GM20431 (cell line): ENCODE data around the gene ZBTB44.
"Not testable (repeated sequence)": the region's sequence is repeated elsewhere in the genome, so short reads cannot be mapped to it uniquely, and the experiment has no call there.

ENCODE experiments used
- in situ Hi-C: fragments of 300-500 bp; cut with MseI, MboI; formaldehyde crosslinking; loops from one replicate; pipeline ENCODE4 v1.15.0; 2020; ENCODE audit warnings: low sequenced_read_pairs; ENCODE audit not compliant: unreplicated experiment

The ZBTB44 gene

DNA sequence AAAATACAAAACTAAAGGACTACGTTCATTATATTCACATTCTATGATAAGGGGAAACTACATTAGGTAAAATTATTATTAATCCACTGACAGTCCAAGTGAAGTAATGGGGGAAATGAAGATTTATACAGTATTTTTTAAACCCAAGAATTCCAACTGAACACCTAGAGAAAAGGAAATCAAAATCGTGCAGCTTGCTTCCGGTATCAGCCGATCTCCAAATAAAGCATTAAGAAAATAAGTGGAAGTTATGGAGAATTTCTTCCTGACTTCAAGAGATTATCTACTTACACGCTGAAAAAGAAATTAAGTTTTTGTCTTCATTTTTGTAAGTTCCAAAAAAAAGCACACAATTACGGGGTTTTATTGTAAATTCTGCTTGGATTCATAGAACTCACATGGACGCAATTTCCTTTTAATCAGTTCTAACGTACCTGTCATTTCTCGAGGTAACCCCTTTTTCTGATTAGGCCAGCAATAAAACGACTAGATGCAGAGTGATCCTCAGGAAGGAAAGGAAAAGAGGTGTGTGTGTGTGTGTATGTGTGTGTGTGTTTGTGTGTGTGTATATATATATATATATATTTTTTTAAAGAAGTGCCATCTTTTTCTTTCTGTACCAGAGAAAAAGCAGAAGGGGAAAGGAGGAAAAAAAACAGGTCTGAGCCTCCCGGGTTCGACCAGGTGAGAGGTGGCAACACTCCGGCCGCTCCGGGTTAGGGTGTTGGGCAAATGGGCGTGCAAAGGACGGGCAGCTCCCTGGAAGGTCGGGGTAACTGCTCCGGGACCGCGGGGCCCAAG, 1.1 kb downstream of the ZBTB44 start:
- in situ Hi-C loops: no loop called here

DNA sequence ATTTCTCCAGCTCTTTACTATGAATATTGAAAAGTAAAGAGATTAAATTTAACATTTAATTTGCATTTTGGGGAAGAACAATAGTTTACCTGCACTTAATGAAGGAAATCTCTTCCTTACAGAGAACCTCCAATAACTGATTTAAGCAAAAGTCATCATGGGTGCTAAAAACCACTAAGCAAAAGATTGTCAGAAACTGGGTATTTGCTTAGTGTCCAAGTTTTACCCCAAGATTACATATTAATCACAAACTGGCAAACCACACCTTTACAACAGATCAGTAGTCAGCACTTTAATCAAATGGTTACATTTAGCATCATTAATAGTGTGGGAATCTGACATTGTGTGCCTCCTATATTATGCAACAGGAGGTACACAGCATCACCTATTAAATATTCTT, 2.7 kb downstream of the ZBTB44 start:
- in situ Hi-C loops: no loop called here

DNA sequence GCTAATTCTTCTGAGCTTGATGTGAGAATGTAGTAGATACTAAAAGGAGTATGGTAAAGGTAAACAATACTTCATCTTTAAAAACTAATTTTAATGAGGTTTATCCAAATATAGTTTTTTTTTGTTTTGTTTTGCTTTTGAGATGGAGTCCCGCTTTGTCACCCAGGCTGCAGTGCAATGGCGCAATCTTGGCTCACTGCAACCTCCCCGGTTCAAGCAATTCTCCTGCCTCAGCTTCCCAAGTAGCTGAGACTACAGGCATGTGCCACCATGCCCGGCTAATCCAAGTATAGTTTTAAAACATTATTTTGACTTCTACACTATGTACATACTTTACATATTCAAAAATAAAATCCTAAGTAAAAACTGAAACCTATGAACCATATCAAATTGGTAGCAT, 4.1 kb downstream of the ZBTB44 start:
- in situ Hi-C loops: no loop called here

DNA sequence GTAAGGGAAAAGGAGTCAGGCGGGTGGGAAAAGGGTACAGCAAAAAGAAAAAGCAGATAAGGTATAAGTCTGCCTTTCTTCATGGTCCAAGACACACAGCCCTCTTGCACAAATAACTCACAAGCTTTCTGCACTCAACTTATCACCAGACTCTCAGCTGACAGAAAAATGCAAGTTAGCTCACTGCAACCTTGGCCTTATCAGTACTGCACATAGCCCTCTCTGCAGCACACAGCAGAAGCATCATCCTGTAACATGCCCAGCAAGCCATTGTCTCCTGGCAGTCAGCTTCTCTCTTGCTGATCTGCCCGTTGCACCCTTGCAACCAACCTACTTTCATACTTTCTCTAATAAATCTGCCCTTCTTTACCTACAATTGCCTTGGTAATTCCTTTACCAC, 5.8 kb downstream of the ZBTB44 start:
- in situ Hi-C loops: no loop called here

DNA sequence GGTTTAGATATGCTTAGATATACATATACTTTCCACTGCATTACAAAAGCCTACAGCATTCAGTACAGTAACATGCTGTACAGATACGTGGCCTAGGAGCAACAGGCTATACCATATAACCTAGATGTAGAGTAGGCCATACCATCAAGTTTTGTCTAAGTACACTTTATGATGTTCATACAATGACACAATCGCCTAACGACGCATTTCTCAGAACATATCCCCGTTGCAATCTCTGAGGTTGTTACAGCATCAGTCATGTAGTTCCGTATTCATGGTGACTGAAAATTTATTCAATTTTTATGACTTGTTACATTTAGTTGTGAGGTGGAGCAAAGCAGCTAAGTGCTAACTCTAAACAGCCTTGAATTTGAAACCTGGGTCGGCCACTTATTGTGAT, 6.7 kb downstream of the ZBTB44 start:
- in situ Hi-C loops: no loop called here

DNA sequence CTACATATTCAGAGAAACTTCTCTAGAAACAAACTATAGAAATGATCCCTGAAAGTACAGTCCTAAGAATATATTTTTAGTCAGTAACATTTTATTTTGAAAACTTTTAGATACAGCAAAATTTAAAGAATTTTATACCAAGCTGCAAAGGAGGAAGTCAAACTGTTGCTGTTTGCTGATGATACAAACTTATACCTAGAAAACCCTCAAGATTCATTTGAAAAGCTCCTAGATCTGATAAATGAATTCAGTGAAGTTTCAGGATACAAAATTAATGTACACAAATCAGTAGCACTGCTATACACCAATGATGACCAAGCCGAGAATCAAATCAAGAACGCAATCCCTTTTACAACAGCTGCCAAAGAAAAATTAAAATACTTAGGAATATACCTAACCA, 10.1 kb downstream of the ZBTB44 start:
- in situ Hi-C loops: no loop called here

DNA sequence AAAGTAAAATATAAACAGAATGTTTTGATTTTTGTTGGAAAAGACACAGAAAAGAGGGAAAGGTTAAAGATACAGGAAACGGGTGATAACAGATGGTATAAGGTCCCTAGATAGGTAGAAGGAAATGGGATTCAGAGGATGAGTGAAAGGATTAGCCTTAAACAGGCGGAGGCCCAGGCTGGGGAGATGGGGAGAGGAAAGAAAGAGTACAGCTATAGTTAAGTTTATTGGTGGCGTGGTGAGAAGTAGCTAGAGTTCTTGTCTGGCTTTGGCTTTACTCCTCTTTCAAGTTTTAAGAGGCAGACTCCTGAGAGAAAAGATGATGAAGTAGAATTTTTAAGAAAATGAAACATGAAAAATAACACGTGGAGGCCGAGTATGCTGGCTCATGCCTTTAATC, 13.7 kb downstream of the ZBTB44 start:
- in situ Hi-C loops: no loop called here

DNA sequence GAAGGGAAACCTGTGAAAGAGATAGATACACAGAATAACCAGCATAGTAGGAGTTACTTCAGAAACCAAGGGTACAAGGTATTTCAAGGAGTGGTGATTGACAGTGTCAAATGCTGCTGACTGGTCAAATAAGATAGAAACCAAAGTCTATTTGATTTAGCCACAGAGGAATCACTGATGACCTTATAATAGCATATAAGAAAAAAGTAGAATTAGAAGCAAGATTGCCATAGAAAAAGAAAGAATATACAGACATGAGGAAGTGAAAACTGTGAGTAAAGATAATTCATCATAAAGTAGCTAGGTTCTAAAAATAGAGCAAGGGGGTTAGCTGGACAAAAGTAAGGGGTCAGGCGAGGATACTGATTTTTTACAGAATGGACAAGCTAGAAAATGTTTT, 14.2 kb downstream of the ZBTB44 start:
- in situ Hi-C loops: no loop called here

DNA sequence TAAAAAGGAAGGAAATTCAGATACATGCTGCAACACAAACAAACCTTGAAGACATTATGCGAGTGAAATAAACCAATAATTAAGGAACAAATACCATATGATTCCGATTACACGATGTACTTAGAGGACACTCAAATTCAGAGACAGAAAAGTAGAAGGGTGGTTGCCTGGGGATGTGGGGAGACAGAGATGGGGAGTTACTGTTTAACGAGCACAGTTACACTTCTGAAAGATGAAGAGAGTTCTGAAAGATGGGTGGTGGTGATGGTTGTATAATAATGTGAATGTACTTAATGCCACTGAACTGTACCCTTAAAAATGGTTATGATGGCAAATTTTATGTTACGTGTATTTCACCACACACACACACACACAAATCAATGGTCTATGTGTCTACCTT, 14.7 kb downstream of the ZBTB44 start:
- in situ Hi-C loops: no loop called here

DNA sequence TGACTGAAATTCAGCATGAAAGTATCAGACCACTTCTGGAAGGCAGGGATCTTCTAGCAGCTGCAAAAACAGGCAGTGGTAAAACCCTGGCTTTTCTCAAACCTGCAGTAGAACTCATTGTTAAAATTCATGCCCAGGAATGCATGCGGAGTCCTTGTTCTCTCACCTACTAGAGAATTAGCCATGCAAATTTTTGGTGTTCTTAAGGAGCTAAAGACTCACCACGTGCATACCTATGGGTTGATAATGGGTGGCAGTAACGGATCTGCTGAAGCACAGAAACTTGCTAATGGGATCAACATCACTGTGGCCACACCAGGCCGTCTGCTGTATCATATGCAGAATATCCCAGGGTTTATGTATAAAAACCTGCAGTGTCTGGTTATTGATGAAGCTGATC, 19.1 kb downstream of the ZBTB44 start:
- in situ Hi-C loops: no loop called here

DNA sequence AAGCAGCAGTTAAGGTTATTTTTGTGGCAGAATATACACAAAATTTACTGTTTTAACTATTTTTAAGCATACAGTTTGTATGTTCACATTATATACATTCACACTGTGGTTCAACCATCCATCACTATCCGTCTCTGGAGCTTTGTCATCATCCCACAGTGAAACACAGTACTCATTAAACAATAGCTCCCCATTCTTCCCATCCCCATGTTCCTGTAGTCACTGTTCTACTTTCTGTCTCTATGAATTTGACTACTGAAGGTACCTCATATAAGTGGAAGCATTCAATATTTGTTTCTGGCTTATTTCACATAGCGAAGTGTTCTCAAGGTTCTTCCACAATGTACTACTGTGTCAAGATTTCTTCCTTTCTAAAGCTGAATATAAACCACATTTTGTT, 32.6 kb downstream of the ZBTB44 start:
- in situ Hi-C loops: no loop called here

DNA sequence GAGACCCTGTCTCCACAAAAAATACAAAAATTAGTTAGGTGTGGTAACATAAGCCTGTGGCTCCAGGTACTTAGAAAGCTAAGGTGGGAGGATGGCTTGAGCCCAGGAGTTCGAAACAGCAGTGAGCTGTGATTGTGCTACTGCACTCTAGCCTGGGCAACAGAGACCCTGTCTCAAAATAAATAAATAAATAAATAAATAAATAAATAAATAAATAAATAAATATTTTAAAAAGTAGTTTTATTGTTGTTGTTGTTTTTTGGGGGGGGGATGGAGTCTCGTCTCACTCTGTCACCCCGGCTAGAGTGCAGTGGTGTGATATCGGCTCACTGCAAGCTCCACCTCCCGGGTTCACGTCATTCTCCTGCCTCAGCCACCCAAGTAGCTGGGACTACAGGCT, 33.4 kb downstream of the ZBTB44 start:
- in situ Hi-C loops: not testable (repeated sequence)

DNA sequence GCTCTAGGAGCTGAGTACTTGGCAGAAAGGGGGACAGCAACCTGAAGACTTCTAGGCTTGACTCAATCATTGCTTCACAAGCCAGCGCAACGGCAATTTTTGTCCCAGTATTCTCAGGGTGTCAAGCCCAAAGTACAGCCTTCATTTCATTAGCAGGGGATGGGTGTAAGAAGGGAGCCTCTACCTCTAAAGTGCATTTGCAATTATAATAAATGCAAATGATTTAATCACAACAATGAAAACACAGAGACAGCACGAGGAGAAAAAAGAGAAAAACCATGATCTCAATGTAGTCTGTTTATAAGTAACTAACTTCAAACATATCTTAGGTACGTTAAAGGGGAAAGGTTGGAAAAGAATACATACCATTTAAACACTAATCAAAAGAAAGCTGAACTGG, 34.7 kb downstream of the ZBTB44 start:
- in situ Hi-C loops: no loop called here

DNA sequence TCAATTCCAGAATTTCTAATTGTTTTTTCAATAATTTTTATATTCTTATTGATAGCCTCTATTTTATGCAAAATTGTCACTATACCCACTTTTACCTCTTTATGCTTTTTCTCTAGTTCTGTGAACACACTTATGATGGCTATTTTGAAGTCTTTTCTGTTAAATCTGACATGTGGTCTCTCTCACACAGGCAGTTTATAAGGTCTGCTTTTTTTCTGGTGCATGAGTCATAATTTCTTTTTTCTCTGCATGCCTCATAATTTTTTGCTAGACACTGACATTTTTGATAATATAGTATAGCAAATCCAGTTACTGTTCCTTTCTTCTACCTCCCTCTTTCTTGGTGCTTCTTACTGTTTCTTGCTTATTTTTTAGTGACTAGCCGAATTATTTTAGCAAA, 36.0 kb downstream of the ZBTB44 start:
- in situ Hi-C loops: no loop called here

DNA sequence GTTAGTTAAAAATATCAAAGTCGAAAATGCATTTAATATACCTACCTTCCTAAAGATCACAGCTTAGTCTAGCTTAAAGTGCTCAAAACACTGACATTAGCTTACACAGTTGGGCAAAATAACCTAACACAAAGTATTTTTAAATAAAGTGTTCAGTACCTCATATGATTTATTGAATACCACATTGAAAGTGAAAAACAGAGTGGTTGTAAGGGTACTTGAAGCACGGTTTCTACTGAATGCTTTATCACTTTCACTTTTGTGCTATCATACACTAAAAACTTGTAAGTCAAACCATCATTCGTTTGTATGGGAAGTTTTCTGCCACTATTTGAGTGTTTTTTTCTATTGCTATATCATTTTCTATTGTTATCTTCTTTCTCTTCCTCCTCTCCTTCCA, 36.6 kb downstream of the ZBTB44 start:
- in situ Hi-C loops: no loop called here

DNA sequence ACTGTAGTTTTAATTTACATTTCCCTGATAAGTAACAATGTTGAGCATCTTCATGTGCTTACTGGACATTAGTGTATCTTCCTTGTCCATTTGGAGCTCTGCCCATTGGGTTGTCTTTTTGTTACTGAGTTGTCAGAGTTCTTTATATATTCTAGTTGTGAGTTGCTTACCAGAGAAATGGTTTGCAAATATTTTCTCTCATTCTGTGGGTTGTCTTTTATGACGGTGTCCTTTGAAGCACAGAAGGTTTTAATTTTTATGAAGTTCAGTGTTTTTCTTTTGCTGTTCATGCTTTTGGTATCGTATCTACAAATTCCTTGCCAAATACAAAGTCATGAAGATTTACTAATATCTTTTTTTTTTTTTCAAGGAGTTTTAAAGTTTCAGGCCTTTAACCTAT, 42.4 kb downstream of the ZBTB44 start:
- in situ Hi-C loops: no loop called here

DNA sequence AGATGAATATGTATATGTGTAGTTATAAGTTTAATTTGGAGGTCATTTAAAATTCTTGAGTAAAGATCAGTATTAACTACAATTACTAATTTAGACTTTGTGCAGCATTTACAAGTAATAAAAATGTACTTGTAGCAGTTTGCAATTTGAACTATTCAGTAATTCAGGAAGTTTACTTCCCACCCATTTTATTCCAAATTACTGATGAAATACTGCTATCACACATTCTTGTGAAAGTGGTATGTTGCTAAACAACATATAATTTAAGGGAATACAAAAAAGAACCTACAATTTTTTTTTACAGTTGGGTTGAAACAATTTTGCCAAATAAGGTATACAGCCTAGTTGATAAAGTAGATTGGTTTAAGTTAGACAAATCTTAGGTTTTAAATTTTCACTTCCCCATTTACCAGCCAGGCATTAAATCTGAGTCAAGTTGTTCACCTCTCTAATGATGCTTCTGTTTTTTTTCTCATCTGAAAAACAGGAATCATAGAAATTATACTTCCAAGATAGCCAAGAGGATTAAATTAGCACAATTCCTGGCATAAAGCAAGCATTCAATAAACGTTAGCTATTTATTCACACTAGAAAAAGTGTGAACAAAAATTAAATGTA, 45.3 kb downstream of the ZBTB44 start:
- in situ Hi-C loops: no loop called here

DNA sequence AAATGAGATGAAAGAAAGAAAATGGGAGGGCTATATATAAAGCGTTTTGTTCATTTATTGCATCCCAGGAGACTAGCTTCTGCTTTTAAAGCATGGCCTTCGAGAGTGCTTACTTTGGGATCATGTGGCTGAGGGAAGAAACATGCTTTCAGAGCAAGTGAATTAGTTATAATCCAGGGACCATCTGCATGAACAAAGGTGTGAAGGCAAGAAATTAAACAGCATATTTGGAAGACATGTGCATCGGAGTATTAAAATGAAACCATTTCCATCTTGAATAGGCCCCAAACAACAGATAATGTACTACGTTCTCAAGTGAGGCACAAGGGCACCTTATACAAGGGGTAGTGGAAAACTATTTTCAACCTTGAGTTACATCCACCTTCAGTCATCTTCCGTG, 51.4 kb downstream of the ZBTB44 start:
- in situ Hi-C loops: no loop called here

DNA sequence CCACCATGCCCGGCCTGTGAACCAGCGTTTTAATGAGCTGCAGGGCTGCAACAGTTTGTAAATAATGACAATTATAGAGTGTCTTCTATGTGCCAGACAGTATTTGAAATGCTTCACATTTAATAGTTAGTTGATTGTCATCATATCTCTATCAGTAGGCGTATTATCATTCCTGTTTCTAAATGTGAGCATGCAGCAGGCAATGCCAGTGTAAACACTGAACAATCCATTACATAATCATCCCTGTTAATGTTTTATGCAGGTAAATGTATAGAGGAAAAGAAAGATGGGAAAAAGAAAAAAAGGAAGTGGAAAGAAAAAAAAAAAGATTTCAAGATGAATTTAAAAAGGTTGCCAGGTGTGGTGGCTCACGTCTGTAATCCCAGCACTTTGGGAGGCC, 52.3 kb downstream of the ZBTB44 start:
- in situ Hi-C loops: no loop called here

DNA sequence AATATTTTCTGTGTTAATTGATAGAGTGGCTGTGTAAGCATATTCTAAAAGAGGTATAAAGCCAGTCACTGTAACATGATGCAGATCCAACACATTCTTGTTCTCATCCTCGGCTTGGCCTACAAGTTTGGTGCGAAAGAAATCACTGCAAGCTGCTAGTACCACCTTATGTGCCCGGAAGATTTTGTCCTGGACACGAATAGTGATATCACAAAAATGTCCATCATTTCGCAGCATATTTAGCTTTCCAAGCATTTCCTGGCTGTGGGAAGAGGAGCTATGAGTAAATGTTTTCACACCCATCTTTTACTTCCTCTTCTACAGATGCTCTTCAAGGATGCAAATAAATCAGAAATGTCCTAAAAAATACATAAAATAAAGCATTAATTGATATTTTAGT, 53.1 kb downstream of the ZBTB44 start:
- in situ Hi-C loops: no loop called here

DNA sequence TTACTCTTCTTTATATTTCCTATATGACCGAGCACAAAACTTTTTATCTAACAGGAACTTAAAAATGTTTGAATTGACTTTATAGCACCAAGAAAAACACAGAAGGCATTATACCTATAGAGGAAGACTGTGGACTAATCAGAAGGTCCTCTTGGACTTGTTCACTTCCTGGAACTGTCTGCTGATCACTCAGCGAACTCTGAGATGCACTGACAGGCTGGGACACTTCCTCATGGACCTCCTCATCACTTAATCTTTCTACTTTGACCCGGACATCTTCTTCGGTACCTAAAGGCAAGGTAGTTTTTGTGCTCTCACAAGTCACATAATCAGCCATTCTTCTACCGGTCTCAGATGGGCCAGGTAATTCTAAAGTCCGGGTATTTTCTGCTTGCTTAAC, 54.0 kb downstream of the ZBTB44 start:
- in situ Hi-C loops: no loop called here

DNA sequence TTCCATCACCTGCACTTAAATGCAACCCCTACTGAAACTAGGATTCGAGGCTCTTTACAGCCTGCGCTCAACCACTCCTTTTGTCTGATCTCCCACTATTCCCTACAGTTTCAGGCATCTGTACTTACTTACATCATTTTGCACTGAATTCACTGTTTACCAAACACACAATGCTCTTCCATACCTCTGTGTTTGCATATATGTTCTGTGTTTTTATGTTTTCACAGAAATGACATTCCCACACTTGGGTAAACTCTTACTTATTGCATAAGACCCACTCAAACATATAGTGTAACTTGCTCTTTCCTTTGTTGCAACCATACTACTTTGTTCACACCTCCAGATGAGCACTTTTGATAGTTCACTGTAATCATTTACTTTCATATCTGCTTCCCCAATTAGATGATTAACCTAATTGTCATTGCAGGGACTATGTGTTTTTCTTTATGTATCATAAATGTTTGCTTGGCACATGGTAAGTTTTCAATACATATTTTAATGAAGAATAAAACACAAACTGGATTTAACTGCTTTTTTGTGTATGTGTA, 54.6 kb downstream of the ZBTB44 start:
- in situ Hi-C loops: no loop called here
